Lung (tissue), 12 donors: ENCODE results near the gene DOCK3. TPM values are rescaled to one million over a fixed set of nuclear protein-coding genes. Genes with fewer than 3 reads are reported as not detected.

Experiments used
- ATAC-seq: fragments of 200-7000 bp; cut with Tn5 transposase; one replicate; pipeline ENCODE4 v1.9.1; 2020; ENCODE audit warnings: moderate number of reproducible peaks; ENCODE audit not compliant: insufficient read depth, low FRiP score
- DNase-seq, 3 donors: peaks; one replicate each; pipeline ENCODE4 v3.0.0-alpha.2; 2013 to 2017
- H3K27ac ChIP-seq, 2 donors: one replicate each; pipeline ENCODE4 v1.5.1; 2013; ENCODE audit warnings: mild to moderate bottlenecking in 2 of 2, moderate library complexity in 2 of 2, control low read depth in 1 of 2, inconsistent platforms in 1 of 2, low read depth in 1 of 2, low read length in 1 of 2
- H3K27me3 ChIP-seq, 3 donors: one replicate each; pipeline ENCODE4 v1.5.1; 2013; ENCODE audit warnings: low read length in 2 of 3; ENCODE audit not compliant: control insufficient read depth in 3 of 3, insufficient read depth in 3 of 3
- H3K36me3 ChIP-seq, 4 donors: one replicate each; pipeline ENCODE4 v1.5.1; 2013; ENCODE audit warnings: low read length in 4 of 4, mild to moderate bottlenecking in 1 of 4, moderate library complexity in 1 of 4; ENCODE audit not compliant: control insufficient read depth in 4 of 4, insufficient read depth in 4 of 4
- H3K4me1 ChIP-seq, 5 donors: one replicate each; pipeline ENCODE4 v1.5.1; 2013; ENCODE audit warnings: low read length in 5 of 5, mild to moderate bottlenecking in 2 of 5, moderate library complexity in 1 of 5; ENCODE audit not compliant: control insufficient read depth in 5 of 5, insufficient read depth in 5 of 5
- H3K4me3 ChIP-seq: one replicate; pipeline ENCODE4 v1.5.1; 2013; ENCODE audit warnings: mild to moderate bottlenecking, control low read depth, moderate library complexity
- H3K9ac ChIP-seq, 2 donors: one replicate each; pipeline ENCODE4 v1.5.1; 2013; ENCODE audit warnings: low read length in 2 of 2, control low read depth in 1 of 2; ENCODE audit not compliant: insufficient read depth in 1 of 2
- H3K9me3 ChIP-seq, 4 donors: one replicate each; pipeline ENCODE4 v1.5.1; 2013; ENCODE audit warnings: low read length in 3 of 4, mild to moderate bottlenecking in 1 of 4, moderate library complexity in 1 of 4; ENCODE audit not compliant: control insufficient read depth in 4 of 4, insufficient read depth in 3 of 4
- WGBS, 2 donors: extraction: QIAGEN DNeasy Blood & Tissue Kit; methylation state at CpG; one replicate each; pipeline ENCODE4 v1.1.7; 2013; 5-methylcytosine and 5-hydroxymethylcytosine counted together
- polyA plus RNA-seq, 2 donors: library from polyadenylated mRNA; stranded (reverse); fragments of 200-250 nt; gene quantifications; one replicate each; pipeline ENCODE4 v1.2.1, GENCODE V29; 2013
- total RNA-seq, 2 donors: library from RNA; depleted of rRNA in 1 of 2; stranded (reverse); fragments of >200 nt in 1 of 2; gene quantifications; one replicate each; pipeline ENCODE4 v1.2.1, GENCODE V29; 2014 to 2021
- TF ChIP-seq, protein P1 (sequence below): IDR thresholded peaks from 2 replicates; pipeline ENCODE4 v1.5.1; 2012; ENCODE audit warnings: mild to moderate bottlenecking; ENCODE audit errors: control extremely low read depth, extremely low read depth
- donor health status: control.
- donor health status: control.
- donor health status: Bipolar disorder and iron deficiency.
- donor health status: healthy.
- donor health status: DM: yes; HTN: yes; CAD: no.

Gene DOCK3
- total and polyA plus RNA-seq, 4 donors, result 0.06 to 1.4 (median 0.34) TPM

DNA sequence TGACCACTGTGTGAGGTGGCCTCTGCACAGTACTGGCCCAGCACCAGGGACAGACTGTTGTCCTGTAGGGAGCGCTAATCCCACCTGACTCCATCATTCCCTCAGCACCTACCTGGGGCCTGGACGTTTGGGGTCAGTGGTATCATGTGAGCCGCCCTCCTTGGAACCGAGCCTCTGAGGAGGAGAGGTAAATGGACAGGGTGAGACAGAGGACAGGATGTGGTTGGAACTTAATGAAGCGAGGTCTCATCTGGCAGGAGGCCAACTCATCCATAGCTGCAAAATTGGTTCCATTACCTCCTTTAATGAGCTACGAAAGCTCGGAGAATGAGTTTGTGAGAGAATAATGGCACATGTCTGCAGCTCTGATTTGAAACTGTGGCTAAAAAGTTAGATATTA is 43.9 kb upstream of the DOCK3 start:
- H3K9ac ChIP-seq, result no peak overlapping the region
- H3K4me3 ChIP-seq, result no peak overlapping the region
- peaks cover 0 to 4% (median 1%) of the 10 kb centered on the region in 4 donors for H3K36me3 ChIP-seq
- TF ChIP-seq, protein P1, sequence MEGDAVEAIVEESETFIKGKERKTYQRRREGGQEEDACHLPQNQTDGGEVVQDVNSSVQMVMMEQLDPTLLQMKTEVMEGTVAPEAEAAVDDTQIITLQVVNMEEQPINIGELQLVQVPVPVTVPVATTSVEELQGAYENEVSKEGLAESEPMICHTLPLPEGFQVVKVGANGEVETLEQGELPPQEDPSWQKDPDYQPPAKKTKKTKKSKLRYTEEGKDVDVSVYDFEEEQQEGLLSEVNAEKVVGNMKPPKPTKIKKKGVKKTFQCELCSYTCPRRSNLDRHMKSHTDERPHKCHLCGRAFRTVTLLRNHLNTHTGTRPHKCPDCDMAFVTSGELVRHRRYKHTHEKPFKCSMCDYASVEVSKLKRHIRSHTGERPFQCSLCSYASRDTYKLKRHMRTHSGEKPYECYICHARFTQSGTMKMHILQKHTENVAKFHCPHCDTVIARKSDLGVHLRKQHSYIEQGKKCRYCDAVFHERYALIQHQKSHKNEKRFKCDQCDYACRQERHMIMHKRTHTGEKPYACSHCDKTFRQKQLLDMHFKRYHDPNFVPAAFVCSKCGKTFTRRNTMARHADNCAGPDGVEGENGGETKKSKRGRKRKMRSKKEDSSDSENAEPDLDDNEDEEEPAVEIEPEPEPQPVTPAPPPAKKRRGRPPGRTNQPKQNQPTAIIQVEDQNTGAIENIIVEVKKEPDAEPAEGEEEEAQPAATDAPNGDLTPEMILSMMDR, result no peak
- no peaks in the 10 kb centered on the region for H3K9me3 ChIP-seq
- peak overlapping the region in 1 of 2 donors; percentile 2 for H3K27ac ChIP-seq
- DNase-seq (no peak), ATAC-seq (no peak)
- peaks cover 0 to 30% (median 5%) of the 10 kb centered on the region in 5 donors for H3K4me1 ChIP-seq
- no peaks in the 10 kb centered on the region for H3K27me3 ChIP-seq
- WGBS, 2 donors, result 54 to 80% methylated on average over 7 of the region's 7 CpGs

DNA sequence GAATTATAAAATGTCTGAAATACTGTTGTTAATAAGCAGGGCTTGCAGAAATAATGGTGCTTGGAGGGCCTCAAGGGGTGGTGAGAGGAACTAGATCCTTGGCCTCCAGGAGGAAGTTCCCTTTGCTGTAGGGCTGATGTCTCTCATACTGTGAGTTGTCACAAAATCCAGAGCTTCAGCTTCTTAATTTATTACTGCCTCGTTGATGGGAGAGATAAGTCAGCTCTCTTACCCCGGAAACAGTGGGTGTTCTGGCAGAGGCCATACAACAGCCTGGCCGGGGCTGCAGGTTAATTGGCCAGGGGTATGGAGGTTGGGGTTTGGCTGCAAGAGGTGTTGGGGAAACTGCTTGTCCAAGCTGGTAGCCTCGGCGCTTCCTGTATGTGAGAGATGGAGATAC is 42.3 kb upstream of the DOCK3 start:
- Histone ChIP-seq H3K36me3 (peaks cover 0 to 4% (median 0%) of the 10 kb centered on the region in 4 donors), H3K4me3 (no peak overlapping the region), H3K9ac (no peak overlapping the region), H3K27ac (no peak overlapping the region), H3K4me1 (peaks cover 0 to 26% (median 5%) of the 10 kb centered on the region in 5 donors), H3K9me3 (no peaks in the 10 kb centered on the region), H3K27me3 (no peaks in the 10 kb centered on the region)
- DNase-seq (no peak), ATAC-seq (no peak)
- WGBS, 2 donors, result 14 to 43% methylated on average over 5 of the region's 5 CpGs
- TF ChIP-seq, protein P1, result no peak

DNA sequence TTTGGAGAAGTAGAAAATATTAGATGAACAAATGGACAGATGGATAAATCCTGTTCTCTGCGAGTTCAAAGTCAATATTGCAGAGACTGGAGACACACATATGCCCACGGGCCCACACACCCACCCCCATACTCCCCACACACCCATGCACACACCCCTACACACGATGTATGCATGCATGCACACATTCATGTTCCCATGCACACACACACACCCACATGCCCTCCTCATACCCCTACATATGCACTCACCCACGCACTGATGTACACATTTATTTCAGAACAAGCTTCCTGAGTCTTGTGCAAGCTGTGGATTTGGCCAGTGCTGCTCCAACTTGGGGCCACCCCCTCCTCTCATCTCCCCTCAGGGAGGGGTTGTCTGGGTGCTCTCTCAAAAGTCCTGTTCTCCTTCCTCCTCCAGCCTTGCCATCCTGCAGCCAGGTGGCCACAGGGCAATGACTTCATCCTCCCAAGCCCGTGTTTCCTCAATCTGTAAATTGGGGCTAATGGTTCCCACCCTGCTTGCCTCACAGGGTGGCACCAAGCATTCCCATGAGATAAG is 41.4 kb upstream of the DOCK3 start:
- TF ChIP-seq, protein P1, result no peak
- Histone ChIP-seq H3K9me3 (no peaks in the 10 kb centered on the region), H3K4me1 (peaks cover 0 to 22% (median 5%) of the 10 kb centered on the region in 5 donors), H3K9ac (no peak overlapping the region), H3K36me3 (peaks cover 0 to 4% (median 0%) of the 10 kb centered on the region in 4 donors), H3K4me3 (no peak overlapping the region), H3K27ac (no peak overlapping the region), H3K27me3 (no peaks in the 10 kb centered on the region)
- ATAC-seq (no peak), DNase-seq (no peak)
- WGBS, 2 donors, result 52 to 60% methylated on average over 5 of the region's 5 CpGs

DNA sequence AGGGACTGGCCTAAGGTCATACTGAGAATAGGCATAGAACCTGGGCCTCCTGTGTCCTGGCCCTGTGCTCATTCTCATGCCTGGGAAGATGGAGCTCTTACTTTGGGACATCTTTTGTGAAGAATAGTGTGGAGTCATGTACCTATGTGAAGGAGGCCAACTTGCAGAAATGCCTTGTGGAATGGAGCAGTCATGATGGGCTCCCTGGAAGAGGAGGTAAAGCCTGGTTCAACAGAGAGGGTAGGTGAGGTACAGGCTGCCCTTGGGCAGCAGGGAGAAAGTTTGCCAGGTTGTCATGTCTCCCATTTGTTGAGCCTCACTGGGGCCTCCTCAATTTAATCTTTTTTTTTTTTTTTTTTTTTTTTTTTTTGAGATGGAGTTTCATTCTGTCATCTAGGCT is 39.7 kb upstream of the DOCK3 start:
- DNase-seq (no peak), ATAC-seq (no peak)
- Histone ChIP-seq H3K9ac (no peak overlapping the region), H3K4me1 (peaks cover 0 to 10% (median 5%) of the 10 kb centered on the region in 5 donors), H3K27me3 (no peaks in the 10 kb centered on the region), H3K27ac (no peak overlapping the region), H3K36me3 (peaks cover 0 to 11% (median 0%) of the 10 kb centered on the region in 4 donors), H3K9me3 (no peaks in the 10 kb centered on the region), H3K4me3 (no peak overlapping the region)
- TF ChIP-seq, protein P1, result no peak
